Astrocyte (in vitro differentiated cells and primary cell): ENCODE data around the gene PGM5. TPM values are rescaled to one million over a fixed set of nuclear protein-coding genes. Genes with fewer than 3 reads are reported as not detected.

Experiments used
- DNase-seq: peaks from one replicate; pipeline ENCODE4 v3.0.0-alpha.2; 2010; ENCODE audit warnings: low read depth
- FAIRE-seq: peaks from 2 replicates; lab custom pipeline; 2011; peaks lifted over from hg19 to GRCh38; lab: Jason Lieb, UNC
- H2AFZ ChIP-seq: 2 replicates; pipeline ENCODE4 v1.6.0; 2012; ENCODE audit warnings: low read depth, low read length, inconsistent platforms
- H3K27ac ChIP-seq: 2 replicates; pipeline ENCODE4 v1.5.1; 2011; ENCODE audit warnings: low read depth, low read length, inconsistent platforms
- H3K27me3 ChIP-seq: 2 replicates; pipeline ENCODE4 v1.6.0; 2011; ENCODE audit warnings: low read length, inconsistent platforms; ENCODE audit not compliant: insufficient read depth
- H3K36me3 ChIP-seq: 2 replicates; pipeline ENCODE4 v1.5.1; 2011; ENCODE audit warnings: low read length, inconsistent platforms; ENCODE audit not compliant: insufficient read depth
- H3K4me1 ChIP-seq: 2 replicates; pipeline ENCODE4 v1.5.1; 2011; ENCODE audit warnings: low read length, inconsistent platforms; ENCODE audit not compliant: insufficient read depth
- H3K4me2 ChIP-seq: 2 replicates; pipeline ENCODE4 v1.6.0; 2012; ENCODE audit warnings: low read length, inconsistent platforms
- H3K4me3 ChIP-seq: 2 replicates; pipeline ENCODE4 v1.5.1; 2011; ENCODE audit warnings: low read depth, mild to moderate bottlenecking, low read length, inconsistent platforms; ENCODE audit not compliant: insufficient read depth
- H3K79me2 ChIP-seq: 2 replicates; pipeline ENCODE4 v1.6.0; 2012; ENCODE audit warnings: mild to moderate bottlenecking, low read length, inconsistent platforms; ENCODE audit not compliant: insufficient read depth
- H3K9ac ChIP-seq: 2 replicates; pipeline ENCODE4 v1.6.0; 2012; ENCODE audit warnings: mild to moderate bottlenecking, low read length, inconsistent platforms
- H3K9me3 ChIP-seq: 2 replicates; pipeline ENCODE4 v1.5.1; 2012; ENCODE audit warnings: low read depth, mild to moderate bottlenecking, low read length, inconsistent platforms; ENCODE audit not compliant: insufficient read depth
- H4K20me1 ChIP-seq: 2 replicates; pipeline ENCODE4 v1.6.0; 2012; ENCODE audit warnings: low read length, inconsistent platforms; ENCODE audit not compliant: insufficient read depth
- H3K27ac Mint-ChIP-seq: one replicate; pipeline ENCODE4 v1.8.0; 2021; ENCODE audit warnings: mild to moderate bottlenecking, mixed read lengths; ENCODE audit not compliant: unreplicated experiment
- H3K27me3 Mint-ChIP-seq: one replicate; pipeline ENCODE4 v1.8.0; 2021; ENCODE audit warnings: low read depth, mixed read lengths; ENCODE audit not compliant: unreplicated experiment
- H3K36me3 Mint-ChIP-seq: one replicate; pipeline ENCODE4 v1.8.0; 2021; ENCODE audit warnings: low read depth, mixed read lengths; ENCODE audit not compliant: unreplicated experiment
- H3K4me1 Mint-ChIP-seq: one replicate; pipeline ENCODE4 v1.8.0; 2021; ENCODE audit warnings: low read depth, mixed read lengths; ENCODE audit not compliant: unreplicated experiment
- H3K4me3 Mint-ChIP-seq: one replicate; pipeline ENCODE4 v1.8.0; 2021; ENCODE audit warnings: mild to moderate bottlenecking, moderate library complexity, mixed read lengths; ENCODE audit not compliant: unreplicated experiment
- H3K9me3 Mint-ChIP-seq: one replicate; pipeline ENCODE4 v1.8.0; 2021; ENCODE audit warnings: mild to moderate bottlenecking, mixed read lengths; ENCODE audit not compliant: unreplicated experiment
- CTCF ChIP-seq: IDR thresholded peaks from 2 replicates; pipeline ENCODE4 v1.5.1; 2011; ENCODE audit warnings: low read depth, mild to moderate bottlenecking, inconsistent platforms, low read length, moderate library complexity; ENCODE audit not compliant: insufficient read depth
- EZH2 ChIP-seq: IDR thresholded peaks from 2 replicates; pipeline ENCODE4 v1.6.1; 2012; ENCODE audit warnings: mild to moderate bottlenecking, low read length, inconsistent platforms; ENCODE audit not compliant: insufficient read depth
- total RNA-seq: library from RNA; stranded (reverse); gene quantifications from 2 replicates; pipeline ENCODE4 v1.2.1, GENCODE V29; 2021

The PGM5 gene
- total RNA-seq, 1 donor from 2014 or later: 1.8 TPM

GRCh38 chr9:68515326-68516017 lies 159.1 kb downstream of the PGM5 start:
- no peak overlapping the region for H3K27ac ChIP-seq

GRCh38 chr9:68522131-68522530 lies 165.7 kb downstream of the PGM5 start:
- peaks cover 6% of the 10 kb centered on the region for H3K27me3 Mint-ChIP-seq

More at GRCh38 chr9:68515326-68516017, 159.1 kb downstream of the PGM5 start:
- no peaks in the 10 kb centered on the region for H3K4me1 ChIP-seq
- Mint-ChIP-seq H3K4me1 (peaks cover 3% of the 10 kb centered on the region), H3K9me3 (peaks cover 6% of the 10 kb centered on the region), H3K4me3 (no peak overlapping the region), H3K27ac (no peak overlapping the region), H3K27me3 (peaks cover 14% of the 10 kb centered on the region), H3K36me3 (no peaks in the 10 kb centered on the region)
- TF ChIP-seq EZH2 (no peak), CTCF (no peak)
- no peak overlapping the region for H3K4me2 ChIP-seq
- H3K79me2 ChIP-seq: no peaks in the 10 kb centered on the region
- no peak overlapping the region for H3K4me3 ChIP-seq
- DNase-seq (no peak), FAIRE-seq (no peak)
- no peaks in the 10 kb centered on the region for H3K36me3 ChIP-seq
- no peak overlapping the region for H2AFZ ChIP-seq
- H3K9ac ChIP-seq: no peak overlapping the region
- H3K27me3 ChIP-seq: no peaks in the 10 kb centered on the region
- H3K9me3 ChIP-seq: no peaks in the 10 kb centered on the region
- no peaks in the 10 kb centered on the region for H4K20me1 ChIP-seq

More at GRCh38 chr9:68522131-68522530, 165.7 kb downstream of the PGM5 start:
- no peaks in the 10 kb centered on the region for H4K20me1 ChIP-seq
- no peak overlapping the region for H2AFZ ChIP-seq
- no peaks in the 10 kb centered on the region for H3K4me1 ChIP-seq
- no peaks in the 10 kb centered on the region for H3K36me3 ChIP-seq
- FAIRE-seq: no peak
- DNase-seq: no peak
- Mint-ChIP-seq H3K27ac (no peak overlapping the region), H3K4me1 (no peaks in the 10 kb centered on the region), H3K36me3 (peaks cover 2% of the 10 kb centered on the region), H3K4me3 (no peak overlapping the region), H3K9me3 (peaks cover 6% of the 10 kb centered on the region)
- peaks cover 3% of the 10 kb centered on the region for H3K27me3 ChIP-seq
- H3K27ac ChIP-seq: no peak overlapping the region
- H3K4me3 ChIP-seq: no peak overlapping the region
- no peak overlapping the region for H3K4me2 ChIP-seq
- no peaks in the 10 kb centered on the region for H3K9me3 ChIP-seq
- no peaks in the 10 kb centered on the region for H3K79me2 ChIP-seq
- TF ChIP-seq CTCF (no peak), EZH2 (no peak)
- no peak overlapping the region for H3K9ac ChIP-seq
